Suppressor macrophage treated with lipopolysaccharide for 1 hour (primary cell): Measurements from ENCODE around the gene TTC1.

Experiments
- DNase-seq, 3 donors: peaks; one replicate each; pipeline ENCODE4 v3.0.0-alpha.2; 2020 to 2022

TTC1 gene

DNA sequence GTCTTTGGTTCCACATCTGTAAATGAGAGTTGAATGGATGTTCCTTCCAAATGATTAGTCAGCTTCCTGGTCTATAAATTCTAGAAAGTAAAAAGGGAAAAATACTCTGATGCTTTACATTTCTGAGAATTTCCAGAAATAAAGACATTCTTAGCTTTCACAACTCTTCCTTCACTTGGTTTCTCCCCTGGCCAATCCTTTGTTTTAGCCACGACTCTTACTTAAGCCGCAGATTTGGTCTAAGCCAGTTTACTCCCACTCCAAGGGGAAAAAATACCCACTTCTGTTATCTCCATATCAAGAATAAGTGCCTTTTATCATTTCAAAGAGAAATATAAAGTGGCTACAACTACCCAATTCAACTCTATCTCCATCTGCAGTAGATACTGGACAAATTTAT is 80.6 kb downstream of the TTC1 start:
- peak; percentile 17 to 50 (median 33) for DNase-seq

DNA sequence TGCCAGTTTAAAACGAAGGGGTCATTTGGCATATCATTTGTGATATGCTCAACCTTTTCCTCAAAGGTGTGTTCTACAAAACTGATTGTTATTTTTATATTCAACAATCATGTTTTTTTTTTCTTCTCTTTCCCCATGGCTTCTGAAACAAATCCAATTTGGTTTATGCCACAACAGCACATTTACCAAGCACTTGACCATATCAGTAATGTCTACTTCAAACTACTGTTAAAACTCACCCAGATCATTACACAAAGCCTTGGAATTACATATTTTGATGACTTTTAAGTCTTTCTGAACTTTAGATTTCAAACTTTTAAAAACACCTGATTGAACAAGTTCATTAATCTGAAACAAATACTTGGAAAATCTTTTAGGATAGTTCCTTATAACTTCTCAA is 81.1 kb downstream of the TTC1 start:
- DNase-seq, result no peak

DNA sequence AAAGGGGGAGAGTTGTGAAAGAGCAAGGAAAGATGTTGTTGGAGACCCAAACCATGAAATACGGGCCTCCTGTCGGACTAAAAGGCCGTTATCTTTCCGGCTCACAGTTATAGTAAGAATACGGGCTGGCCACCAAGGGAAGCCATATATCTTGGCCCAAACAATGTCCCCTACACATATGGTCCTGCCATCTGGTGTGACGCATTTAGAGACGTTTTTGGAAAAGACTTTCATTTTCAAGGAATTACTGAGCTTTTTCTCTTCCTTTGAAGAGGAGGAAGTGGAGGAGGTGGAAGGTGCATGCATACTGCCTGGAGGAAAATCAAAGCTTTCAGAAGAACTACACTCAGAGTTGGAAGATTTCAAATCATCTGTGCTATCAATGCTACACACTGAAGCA is 83.6 kb downstream of the TTC1 start:
- DNase-seq, result no peak

DNA sequence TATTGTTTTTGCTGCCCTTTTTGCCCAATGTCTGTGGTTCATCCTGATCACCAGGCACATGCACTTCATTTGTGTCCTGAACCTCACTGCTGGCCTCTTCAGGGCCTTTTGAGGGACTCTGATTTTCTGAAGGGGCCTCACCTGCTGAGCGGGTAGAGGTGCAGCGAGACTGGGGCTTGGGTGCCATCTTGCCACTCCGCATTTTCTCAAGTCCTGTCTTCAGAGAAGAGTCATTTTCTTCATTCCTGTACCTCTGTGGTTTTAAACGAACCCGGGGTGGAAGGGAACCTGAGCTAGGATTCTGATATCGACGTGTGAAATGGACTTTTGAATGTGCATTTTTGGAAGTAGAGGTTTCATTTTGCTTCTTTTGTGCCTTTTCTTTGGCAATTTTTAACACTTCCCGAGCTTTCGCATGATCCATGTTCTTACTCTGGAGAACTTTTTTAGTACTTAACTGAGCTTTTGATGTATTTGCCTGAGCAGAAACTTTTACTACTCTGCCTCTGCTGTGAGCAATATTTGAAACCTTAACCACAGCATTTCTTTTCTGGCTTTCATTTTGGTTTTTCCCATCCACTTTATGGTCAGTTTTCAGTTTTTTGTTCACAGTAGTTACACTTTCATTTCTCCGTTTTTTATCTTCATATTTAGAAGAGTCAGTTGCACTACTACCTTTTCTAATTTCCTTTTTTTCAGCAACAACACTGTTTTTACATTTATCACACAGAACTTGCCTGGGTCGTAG is 84.2 kb downstream of the TTC1 start:
- peak in 1 of 3 donors; percentile 26 for DNase-seq

GRCh38 chr5:160096178-160096577 is 87.2 kb downstream of the TTC1 start:
- no peak for DNase-seq

GRCh38 chr5:160097991-160098390 is 89.1 kb downstream of the TTC1 start:
- DNase-seq, result peak; percentile 50 to 87 (median 81)

DNA sequence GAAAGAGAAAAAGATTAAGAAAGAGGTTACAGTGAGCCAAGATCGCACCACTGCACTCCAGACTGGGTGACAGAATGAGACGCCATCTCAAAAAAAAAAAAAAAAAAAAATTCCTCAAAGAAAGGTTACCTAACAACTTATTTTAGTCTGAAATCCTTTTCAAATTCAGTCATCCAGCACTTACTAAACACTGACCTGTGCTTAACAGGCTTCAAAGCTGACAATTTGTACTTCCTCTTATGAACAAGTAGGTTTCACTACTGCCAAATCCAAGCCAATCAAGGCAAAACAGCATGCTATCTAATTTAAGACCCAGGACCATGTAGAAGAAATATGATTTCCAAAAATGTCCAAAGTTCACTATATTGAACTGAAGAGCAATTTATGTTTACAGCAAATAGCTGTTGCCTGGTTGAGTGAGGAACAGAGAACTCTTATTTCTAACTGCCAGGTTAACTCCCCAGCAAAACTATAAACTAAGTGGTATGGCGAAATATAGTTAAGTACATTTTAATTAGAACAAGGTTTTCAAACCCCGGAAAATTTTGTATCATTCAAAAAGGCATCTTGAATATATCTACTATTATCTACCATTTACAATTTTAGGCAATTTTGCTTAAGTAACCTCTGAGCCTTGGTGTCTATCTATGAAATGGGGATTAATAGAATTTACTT is 96.9 kb downstream of the TTC1 start:
- peak; percentile 38 to 68 (median 59) for DNase-seq

DNA sequence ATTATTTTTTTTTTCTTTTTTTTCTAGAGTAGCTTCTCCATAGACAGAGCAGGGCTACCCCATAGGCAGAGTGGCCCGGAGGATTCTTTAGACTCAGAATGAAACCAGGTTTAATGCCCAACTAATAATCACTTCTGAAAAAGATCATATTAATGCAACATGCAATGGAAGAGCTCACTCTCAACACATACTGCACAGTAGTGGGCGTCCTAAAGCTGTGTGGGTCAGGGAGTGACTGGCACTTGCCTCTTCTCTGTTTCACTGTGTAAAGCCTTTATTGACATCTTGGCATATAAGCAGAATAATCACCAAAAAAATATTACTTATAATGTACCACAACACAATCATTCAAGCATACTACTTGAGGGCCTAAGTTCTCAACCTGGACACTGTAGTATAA is 99.2 kb downstream of the TTC1 start:
- no peak for DNase-seq
